Immature natural killer cell (primary cell): Measurements from ENCODE around the gene HSD17B14. TPM values are rescaled to one million over a fixed set of nuclear protein-coding genes. Genes with fewer than 3 reads are reported as not detected.
"Not testable (repeated sequence)": the region's sequence is repeated elsewhere in the genome, so short reads cannot be mapped to it uniquely, and the experiment has no call there.

Experiments
- DNase-seq, 3 donors: peaks; one replicate each; pipeline ENCODE4 v3.0.0; 2022; ENCODE audit warnings: mixed read lengths in 1 of 3
- H3K27ac Mint-ChIP-seq, 6 donors: one replicate each; pipeline ENCODE4 v1.8.0; 2020; ENCODE audit warnings: mixed read lengths in 6 of 6, mild to moderate bottlenecking in 5 of 6, inconsistent platforms in 4 of 6, moderate library complexity in 3 of 6
- H3K27me3 Mint-ChIP-seq, 3 donors: one replicate each; pipeline ENCODE4 v1.8.0; 2020 to 2021; ENCODE audit warnings: low read depth in 3 of 3, mild to moderate bottlenecking in 3 of 3, mixed read lengths in 3 of 3, moderate library complexity in 3 of 3, inconsistent platforms in 1 of 3
- H3K36me3 Mint-ChIP-seq, 3 donors: one replicate each; pipeline ENCODE4 v1.8.0; 2020; ENCODE audit warnings: mixed read lengths in 3 of 3, inconsistent platforms in 2 of 3, mild to moderate bottlenecking in 2 of 3
- H3K4me1 Mint-ChIP-seq, 2 donors: one replicate each; pipeline ENCODE4 v1.8.0; 2020; ENCODE audit warnings: inconsistent platforms in 2 of 2, mild to moderate bottlenecking in 2 of 2, mixed read lengths in 2 of 2, moderate library complexity in 1 of 2
- H3K4me3 Mint-ChIP-seq, 5 donors: one replicate each; pipeline ENCODE4 v1.8.0; 2020; ENCODE audit warnings: mild to moderate bottlenecking in 5 of 5, mixed read lengths in 5 of 5, inconsistent platforms in 3 of 5, moderate library complexity in 3 of 5
- H3K9me3 Mint-ChIP-seq, 6 donors: one replicate each; pipeline ENCODE4 v1.8.0; 2020; ENCODE audit warnings: mild to moderate bottlenecking in 6 of 6, mixed read lengths in 6 of 6, inconsistent platforms in 4 of 6, moderate library complexity in 3 of 6
- polyA plus RNA-seq, 3 donors: library from polyadenylated mRNA; unstranded; fragments of 300-500 nt; fragmentation: Illumina TruSeq; gene quantifications; one replicate each; pipeline ENCODE4 v1.2.3, GENCODE V29; 2021

HSD17B14 gene
- polyA plus RNA-seq, 3 donors from 2014 or later = not detected

DNA sequence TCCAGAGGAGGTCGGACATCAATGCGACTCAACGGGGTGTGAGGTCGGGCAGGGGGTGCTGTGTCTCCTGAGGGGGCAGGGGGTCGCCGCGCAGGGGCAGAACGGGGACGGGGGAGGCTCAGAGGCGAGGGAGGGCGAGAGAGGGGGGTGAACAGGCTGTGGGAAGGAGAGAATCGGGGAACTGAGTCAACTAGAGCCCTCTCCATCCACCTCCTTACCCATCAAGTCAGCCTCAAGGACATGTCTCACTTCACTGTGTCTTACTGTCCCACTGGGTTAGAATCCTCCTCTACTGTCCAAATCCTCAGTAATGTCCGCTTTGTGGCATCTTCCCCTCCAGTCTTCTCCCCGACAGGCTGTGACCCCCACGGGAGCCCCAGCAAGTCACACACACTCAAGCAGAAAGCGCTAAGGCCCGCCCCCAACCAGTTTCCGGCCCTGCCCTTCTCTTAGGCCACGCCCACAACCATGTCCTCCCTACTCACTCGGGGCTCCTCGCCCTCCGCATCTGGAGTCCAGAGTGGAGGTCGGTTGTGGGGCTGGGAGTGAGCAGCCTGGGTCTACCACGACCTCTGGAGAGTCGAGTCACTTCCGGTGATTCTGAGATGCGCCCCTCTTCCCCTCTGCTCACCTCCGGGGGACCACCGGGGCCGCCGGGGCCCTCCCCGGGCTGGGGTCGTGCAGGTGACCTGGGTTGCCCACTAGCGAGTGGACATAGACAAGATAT lies 22.9 kb upstream of the HSD17B14 start:
- Mint-ChIP-seq H3K9me3 (no peaks in the 10 kb centered on the region), H3K36me3 (no peaks in the 10 kb centered on the region), H3K4me1 (peaks cover 6 to 9% of the 10 kb centered on the region in 2 donors), H3K4me3 (peak overlapping the region; percentile 91 to 100 (median 96)), H3K27ac (peak overlapping the region in 5 of 6 donors; percentile 82 to 94 (median 85)), H3K27me3 (peaks cover 0 to 2% (median 2%) of the 10 kb centered on the region in 3 donors)
- DNase-seq = peak; percentile 67 to 75 (median 69)

DNA sequence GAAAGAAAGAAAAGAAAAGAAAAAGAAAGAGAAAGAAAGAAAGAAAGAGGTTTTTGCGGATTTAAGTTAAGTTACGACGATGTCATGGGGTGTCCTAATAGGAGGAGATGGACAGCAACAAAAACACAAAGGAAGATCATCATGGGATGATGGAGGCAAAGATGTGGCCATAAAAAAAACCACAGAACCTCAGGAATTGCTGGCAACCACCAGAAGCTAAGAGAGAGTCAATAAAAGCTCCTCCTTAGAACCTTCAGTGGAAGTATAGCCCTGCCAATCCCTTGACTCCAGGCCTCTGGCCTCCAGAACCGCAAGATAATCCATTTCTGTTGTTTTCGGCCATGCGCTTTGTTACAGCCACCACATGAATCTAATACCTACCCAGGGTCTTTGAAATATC lies 20.6 kb upstream of the HSD17B14 start:
- Mint-ChIP-seq H3K27me3 (peaks cover 0 to 2% (median 0%) of the 10 kb centered on the region in 3 donors), H3K36me3 (no peaks in the 10 kb centered on the region), H3K9me3 (no peaks in the 10 kb centered on the region), H3K27ac (no peak overlapping the region), H3K4me1 (peaks cover 6 to 9% of the 10 kb centered on the region in 2 donors), H3K4me3 (no peak overlapping the region)
- DNase-seq = no peak

DNA sequence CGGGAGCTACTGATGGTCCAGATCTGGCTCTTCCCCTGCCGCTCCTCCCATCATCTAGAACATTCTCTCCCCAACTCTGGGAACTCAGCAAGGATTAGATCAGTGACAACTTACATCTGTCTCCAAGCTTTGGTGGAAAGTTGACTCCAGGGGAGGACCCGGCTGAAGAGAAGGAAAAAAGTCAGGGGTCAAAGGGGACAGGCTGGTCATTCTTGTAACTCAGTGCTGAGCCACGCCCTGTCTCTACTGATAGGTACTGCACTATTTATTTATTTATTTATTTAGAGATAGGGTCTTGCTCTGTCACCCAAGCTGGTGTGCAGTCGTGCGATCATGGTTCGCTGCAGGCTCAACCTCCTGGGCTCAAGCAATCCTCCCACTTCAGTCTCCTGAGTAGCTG lies 17.8 kb upstream of the HSD17B14 start:
- H3K9me3 Mint-ChIP-seq = no peaks in the 10 kb centered on the region
- peaks cover 3 to 6% of the 10 kb centered on the region in 2 donors for H3K4me1 Mint-ChIP-seq
- DNase-seq = no peak
- H3K4me3 Mint-ChIP-seq = no peak overlapping the region
- H3K27me3 Mint-ChIP-seq = no peaks in the 10 kb centered on the region
- no peak overlapping the region for H3K27ac Mint-ChIP-seq
- H3K36me3 Mint-ChIP-seq = no peaks in the 10 kb centered on the region

DNA sequence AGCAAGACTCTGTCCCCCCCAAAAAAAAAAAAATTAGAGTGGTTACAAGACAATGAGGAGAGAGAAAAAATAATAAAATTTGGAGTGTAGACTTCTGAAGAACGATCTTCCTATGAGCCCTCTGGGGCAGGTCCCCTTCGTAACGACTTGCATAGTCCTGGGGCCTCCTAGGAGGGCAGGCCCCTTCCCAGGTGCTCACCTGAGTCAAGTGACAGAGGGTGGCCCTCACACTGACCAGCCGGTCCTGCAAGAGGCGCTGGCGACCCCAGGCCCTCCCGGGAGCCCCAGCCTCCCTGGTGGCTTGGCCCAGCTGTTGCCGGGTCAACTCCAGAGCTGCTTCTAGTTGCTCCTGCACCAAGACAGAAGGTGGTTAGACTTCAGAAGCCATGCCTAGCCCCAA lies 17.2 kb upstream of the HSD17B14 start:
- peaks cover 0 to 1% of the 10 kb centered on the region in 2 donors for H3K4me1 Mint-ChIP-seq
- no peaks in the 10 kb centered on the region for H3K9me3 Mint-ChIP-seq
- H3K4me3 Mint-ChIP-seq = no peak overlapping the region
- no peak overlapping the region for H3K27ac Mint-ChIP-seq
- H3K36me3 Mint-ChIP-seq = no peaks in the 10 kb centered on the region
- DNase-seq = no peak
- no peaks in the 10 kb centered on the region for H3K27me3 Mint-ChIP-seq

DNA sequence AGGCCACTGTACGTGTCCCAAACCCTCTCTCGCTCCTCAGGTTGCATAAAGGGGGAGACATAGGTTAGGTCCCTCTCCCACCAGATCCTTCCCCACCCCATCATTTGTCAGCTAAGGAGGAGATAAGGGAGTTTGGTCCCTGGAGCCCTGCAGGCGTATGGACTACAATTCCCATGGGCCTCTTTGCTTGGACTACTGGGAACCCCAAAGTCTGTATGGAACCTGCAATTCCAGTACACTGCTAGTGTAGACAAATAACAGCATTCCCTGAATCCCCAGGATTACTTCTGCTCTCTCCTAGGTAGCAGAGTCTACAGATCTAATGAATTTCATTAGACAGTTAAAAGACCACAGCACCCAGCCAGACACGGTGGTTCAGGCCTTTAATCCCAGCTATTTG lies 16.0 kb upstream of the HSD17B14 start:
- no peak overlapping the region for H3K27ac Mint-ChIP-seq
- H3K4me1 Mint-ChIP-seq = no peaks in the 10 kb centered on the region
- no peaks in the 10 kb centered on the region for H3K27me3 Mint-ChIP-seq
- H3K4me3 Mint-ChIP-seq = no peak overlapping the region
- no peaks in the 10 kb centered on the region for H3K9me3 Mint-ChIP-seq
- no peak for DNase-seq
- H3K36me3 Mint-ChIP-seq = no peaks in the 10 kb centered on the region

DNA sequence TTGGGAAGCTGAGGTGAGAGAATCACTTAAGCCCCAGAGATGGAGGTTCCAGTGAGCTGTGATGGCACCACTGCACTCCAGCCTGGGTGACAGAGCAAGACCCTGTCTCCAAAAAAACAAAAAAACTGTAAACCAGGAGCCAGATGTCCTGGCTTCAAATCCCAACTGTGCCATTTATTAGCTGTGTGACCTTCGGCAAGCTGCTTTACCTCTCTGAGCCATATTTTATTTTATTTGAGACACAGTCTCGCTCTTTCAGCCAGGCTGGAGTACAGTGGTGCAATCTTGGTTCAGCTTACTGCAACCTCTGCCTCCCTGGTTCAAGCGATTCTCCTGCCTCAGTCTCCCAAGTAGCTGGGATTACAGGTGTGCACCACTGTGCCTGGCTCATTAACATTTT lies 10.4 kb upstream of the HSD17B14 start:
- not testable (repeated sequence) for H3K9me3 Mint-ChIP-seq, H3K4me1 Mint-ChIP-seq, DNase-seq, H3K4me3 Mint-ChIP-seq, H3K27me3 Mint-ChIP-seq, H3K36me3 Mint-ChIP-seq, H3K27ac Mint-ChIP-seq

DNA sequence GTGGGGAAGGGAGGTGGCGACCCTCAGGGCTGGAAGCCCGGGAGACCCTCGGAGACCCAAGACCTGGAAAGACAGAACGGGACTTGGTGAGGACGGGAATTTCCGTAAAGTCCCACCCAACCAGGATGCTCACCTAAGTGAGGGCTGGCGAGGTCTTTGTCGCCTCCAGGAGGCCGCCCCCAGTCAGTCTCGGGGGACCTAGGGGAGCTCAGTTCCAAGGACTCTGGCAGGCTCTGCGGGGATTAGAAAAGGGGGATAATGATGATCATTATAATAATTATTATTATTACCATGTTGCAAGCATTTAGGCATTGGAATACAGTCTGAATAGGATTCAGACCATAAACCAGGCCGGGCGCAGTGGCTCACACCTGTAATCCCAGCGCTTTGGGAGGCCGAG lies 9.1 kb upstream of the HSD17B14 start:
- DNase-seq = no peak
- Mint-ChIP-seq H3K4me1 (no peaks in the 10 kb centered on the region), H3K27me3 (peaks cover 0 to 2% (median 2%) of the 10 kb centered on the region in 3 donors), H3K9me3 (no peaks in the 10 kb centered on the region), H3K36me3 (peaks cover 0 to 3% (median 0%) of the 10 kb centered on the region in 3 donors), H3K4me3 (no peak overlapping the region), H3K27ac (no peak overlapping the region)

DNA sequence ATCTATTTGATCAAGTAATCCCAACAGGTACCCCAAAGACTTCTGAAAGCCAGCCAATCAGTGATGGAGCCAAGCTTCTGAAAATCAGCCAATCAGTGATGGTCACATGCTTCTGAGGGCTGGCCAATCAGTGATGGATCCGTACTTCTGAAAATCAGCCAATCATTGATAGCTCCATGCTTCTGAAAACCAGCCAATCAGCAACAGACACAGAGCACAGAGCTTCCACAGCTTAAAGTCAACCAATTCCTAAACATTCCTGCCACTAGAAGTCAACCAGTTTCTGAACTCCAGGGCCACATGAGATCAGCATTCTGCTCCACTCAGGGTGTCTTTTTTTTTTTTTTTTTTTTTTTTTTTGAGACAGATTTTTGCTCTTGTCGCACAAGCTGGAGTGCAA lies 8.2 kb upstream of the HSD17B14 start:
- Mint-ChIP-seq H3K4me3 (no peak overlapping the region), H3K27ac (no peak overlapping the region), H3K27me3 (peaks cover 0 to 2% (median 2%) of the 10 kb centered on the region in 3 donors), H3K36me3 (peaks cover 0 to 3% (median 0%) of the 10 kb centered on the region in 3 donors), H3K4me1 (no peaks in the 10 kb centered on the region), H3K9me3 (no peaks in the 10 kb centered on the region)
- DNase-seq = no peak

DNA sequence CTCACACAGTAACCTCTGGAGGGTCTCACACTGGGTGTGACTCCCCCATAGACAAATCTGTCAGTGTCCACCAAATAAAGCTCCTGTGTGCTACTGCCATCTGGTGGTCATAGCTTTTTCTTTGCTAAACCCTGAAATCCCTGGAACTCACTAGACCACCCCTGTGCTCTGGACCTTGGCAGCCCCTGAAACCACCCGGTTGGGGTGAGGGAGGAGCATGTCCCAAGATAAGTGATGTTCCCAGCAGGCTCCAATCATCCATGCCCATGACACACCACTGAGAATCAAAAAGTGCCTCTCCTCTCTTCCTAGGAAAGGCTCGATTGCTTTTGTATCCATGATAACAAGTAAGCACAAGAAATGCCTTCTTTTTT lies 6.5 kb upstream of the HSD17B14 start:
- H3K4me1 Mint-ChIP-seq = no peaks in the 10 kb centered on the region
- H3K9me3 Mint-ChIP-seq = no peaks in the 10 kb centered on the region
- peaks cover 0 to 3% (median 0%) of the 10 kb centered on the region in 3 donors for H3K36me3 Mint-ChIP-seq
- H3K27ac Mint-ChIP-seq = no peak overlapping the region
- no peak overlapping the region for H3K4me3 Mint-ChIP-seq
- DNase-seq = peak; percentile 42 to 51 (median 48)
- peaks cover 2% of the 10 kb centered on the region in 3 donors for H3K27me3 Mint-ChIP-seq

DNA sequence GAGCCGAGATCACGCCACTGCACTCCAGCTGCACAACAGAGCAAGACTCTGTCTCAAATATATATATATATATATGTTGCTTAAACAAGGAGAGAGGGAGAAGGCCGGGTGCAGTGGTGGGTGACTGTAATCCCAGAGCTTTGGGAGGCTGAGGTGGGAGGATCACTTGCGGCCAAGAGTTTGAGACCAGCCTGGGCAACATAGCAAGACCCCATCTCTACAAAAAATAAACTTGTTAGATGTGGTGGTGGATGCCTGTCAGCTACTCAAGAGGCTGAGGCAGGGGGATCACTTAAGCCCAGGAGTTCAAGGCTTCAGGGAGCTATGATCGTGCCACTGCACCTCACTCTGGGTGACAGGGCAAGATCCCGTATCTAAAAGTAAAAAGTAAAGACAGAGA lies 5.3 kb upstream of the HSD17B14 start:
- Mint-ChIP-seq H3K36me3 (peaks cover 0 to 3% (median 0%) of the 10 kb centered on the region in 3 donors), H3K4me1 (peaks cover 5 to 6% of the 10 kb centered on the region in 2 donors), H3K27me3 (peaks cover 4 to 5% (median 4%) of the 10 kb centered on the region in 3 donors), H3K27ac (no peak overlapping the region), H3K4me3 (no peak overlapping the region), H3K9me3 (no peaks in the 10 kb centered on the region)
- DNase-seq = no peak

DNA sequence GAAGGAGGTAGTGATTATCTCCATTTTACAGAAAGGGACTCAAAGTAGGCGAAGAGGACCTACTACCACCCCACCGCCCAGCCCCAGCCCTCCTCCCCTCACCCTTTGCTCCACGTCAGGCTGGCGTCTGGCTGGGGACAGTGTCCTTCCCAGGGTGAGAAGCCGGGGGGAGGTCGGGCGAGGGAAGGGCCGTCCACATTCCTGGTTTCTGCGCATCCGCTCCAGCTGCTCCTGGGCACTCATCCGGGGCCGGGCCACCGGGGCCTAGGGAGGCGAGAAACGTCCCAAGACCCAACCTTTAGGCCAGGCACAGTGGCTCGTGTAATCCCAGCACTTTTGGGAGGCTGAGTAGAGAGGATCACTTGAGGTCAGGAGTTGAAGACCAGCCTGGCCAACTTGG lies 4.8 kb upstream of the HSD17B14 start:
- peaks cover 0 to 3% (median 0%) of the 10 kb centered on the region in 3 donors for H3K36me3 Mint-ChIP-seq
- DNase-seq = no peak
- H3K9me3 Mint-ChIP-seq = no peaks in the 10 kb centered on the region
- no peak overlapping the region for H3K27ac Mint-ChIP-seq
- peaks cover 8 to 11% of the 10 kb centered on the region in 2 donors for H3K4me1 Mint-ChIP-seq
- H3K27me3 Mint-ChIP-seq = peaks cover 4 to 7% (median 5%) of the 10 kb centered on the region in 3 donors
- no peak overlapping the region for H3K4me3 Mint-ChIP-seq

DNA sequence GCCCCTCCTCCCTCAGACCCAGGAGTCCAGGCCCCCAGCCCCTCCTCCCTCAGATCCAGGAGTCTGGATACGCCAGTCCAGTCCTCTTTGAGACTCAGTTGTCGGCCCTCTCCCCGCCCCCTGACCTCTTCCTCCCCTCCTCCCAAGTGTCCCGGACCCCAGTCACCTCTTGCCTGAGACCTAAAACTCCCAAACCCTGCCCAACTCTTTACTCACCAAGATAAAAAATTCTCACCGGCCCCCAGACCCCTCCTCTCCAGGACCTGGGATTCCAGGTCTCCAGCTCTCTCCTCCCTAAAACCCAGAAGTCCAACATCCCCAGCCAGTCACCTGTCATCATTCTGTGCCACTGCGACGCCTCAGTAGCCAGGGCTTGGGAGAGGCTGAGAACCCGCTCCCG lies 1.4 kb upstream of the HSD17B14 start:
- no peak for DNase-seq
- H3K27me3 Mint-ChIP-seq = peaks cover 2 to 14% (median 9%) of the 10 kb centered on the region in 3 donors
- H3K9me3 Mint-ChIP-seq = no peaks in the 10 kb centered on the region
- H3K4me3 Mint-ChIP-seq = no peak overlapping the region
- H3K4me1 Mint-ChIP-seq = peaks cover 15 to 16% of the 10 kb centered on the region in 2 donors
- no peak overlapping the region for H3K27ac Mint-ChIP-seq
- H3K36me3 Mint-ChIP-seq = peaks cover 0 to 2% (median 0%) of the 10 kb centered on the region in 3 donors

DNA sequence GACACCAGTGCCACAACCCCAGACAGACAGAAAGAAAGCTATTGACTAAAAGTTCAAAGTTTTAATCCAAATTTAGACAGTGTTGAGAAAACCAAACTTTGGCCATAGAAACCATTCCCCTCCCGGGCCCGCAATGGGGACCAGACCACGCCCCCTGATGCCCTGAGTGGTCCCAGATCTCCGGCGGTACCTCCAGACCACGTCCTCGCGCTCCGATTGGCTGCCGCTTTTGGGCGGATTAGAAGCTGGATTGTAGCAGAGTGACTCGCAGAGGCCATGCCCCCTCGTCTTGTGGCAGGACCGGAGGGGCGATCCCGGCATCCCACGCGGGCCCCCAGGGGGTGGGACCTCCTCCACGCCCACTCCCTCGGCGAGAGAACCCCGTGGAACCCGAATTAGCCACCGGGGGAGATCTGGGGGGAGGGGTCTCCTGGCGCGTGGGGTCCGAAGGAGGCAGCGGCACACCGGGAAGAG lies 797 bp upstream of the HSD17B14 start:
- Mint-ChIP-seq H3K27ac (no peak overlapping the region), H3K4me3 (peak overlapping the region; percentile 2 to 67 (median 61)), H3K4me1 (peaks cover 15 to 16% of the 10 kb centered on the region in 2 donors), H3K27me3 (peaks cover 2 to 12% (median 9%) of the 10 kb centered on the region in 3 donors), H3K9me3 (no peaks in the 10 kb centered on the region), H3K36me3 (no peaks in the 10 kb centered on the region)
- DNase-seq = peak; percentile 44 to 51 (median 48)

DNA sequence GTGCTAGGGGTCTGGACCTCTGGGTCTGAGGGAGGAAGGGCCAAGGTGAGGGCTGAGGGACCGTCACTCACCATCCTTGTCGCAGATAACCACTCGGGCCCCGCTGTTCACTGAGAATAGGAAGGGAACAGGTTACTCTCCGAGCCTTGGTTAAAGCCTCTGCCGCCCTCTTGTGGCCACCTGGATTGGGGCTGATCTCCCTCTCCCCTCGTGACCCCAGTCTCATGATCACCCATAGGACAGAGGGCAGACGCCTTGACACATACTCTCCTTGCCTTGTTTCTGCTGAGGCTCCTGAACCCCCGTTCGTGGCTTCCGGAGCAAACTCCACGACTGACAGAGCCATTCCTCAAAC lies 580 bp downstream of the HSD17B14 start:
- no peaks in the 10 kb centered on the region for H3K36me3 Mint-ChIP-seq
- H3K4me1 Mint-ChIP-seq = peaks cover 15 to 16% of the 10 kb centered on the region in 2 donors
- peak overlapping the region; percentile 58 to 79 (median 70) for H3K4me3 Mint-ChIP-seq
- peaks cover 2 to 14% (median 9%) of the 10 kb centered on the region in 3 donors for H3K27me3 Mint-ChIP-seq
- H3K9me3 Mint-ChIP-seq = no peaks in the 10 kb centered on the region
- H3K27ac Mint-ChIP-seq = peak overlapping the region in 3 of 6 donors; percentile 45 to 87 (median 75)
- peak; percentile 81 to 84 (median 81) for DNase-seq

DNA sequence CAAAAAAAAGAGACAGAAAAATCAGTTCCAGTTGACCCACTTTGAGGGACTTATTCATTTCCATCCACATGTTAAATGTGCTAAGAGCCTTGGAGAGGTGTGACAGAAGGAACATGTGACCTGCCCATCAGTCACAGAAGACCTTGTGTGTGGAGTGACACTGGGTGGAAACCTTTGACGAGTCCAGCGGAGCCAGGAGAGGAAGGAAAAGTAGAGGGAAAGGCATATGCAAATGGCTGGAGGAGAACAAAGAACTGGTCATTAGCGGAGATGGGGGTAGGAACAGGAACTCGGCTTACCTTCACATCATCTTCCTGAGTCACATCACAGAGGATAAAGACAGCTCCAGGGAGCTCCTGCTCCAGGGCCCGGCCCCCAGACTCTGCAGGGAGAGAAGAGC lies 2.3 kb downstream of the HSD17B14 start:
- no peaks in the 10 kb centered on the region for H3K9me3 Mint-ChIP-seq
- H3K27me3 Mint-ChIP-seq = peaks cover 2 to 17% (median 9%) of the 10 kb centered on the region in 3 donors
- DNase-seq = no peak
- no peaks in the 10 kb centered on the region for H3K36me3 Mint-ChIP-seq
- H3K4me3 Mint-ChIP-seq = peak overlapping the region in 1 of 5 donors; percentile 49
- no peak overlapping the region for H3K27ac Mint-ChIP-seq
- peaks cover 15 to 16% of the 10 kb centered on the region in 2 donors for H3K4me1 Mint-ChIP-seq
